Kidney (tissue), 14 donors: ENCODE measurements around the gene REEP6. TPM values are rescaled to one million over a fixed set of nuclear protein-coding genes. Genes with fewer than 3 reads are reported as not detected.
A peak's percentile ranks its signal among the peaks of the same experiment; 100 is the strongest.
"Not testable (repeated sequence)": the region's sequence is repeated elsewhere in the genome, so short reads cannot be mapped to it uniquely, and the experiment has no call there.

Experiments
- DNase-seq, 5 donors: peaks; one replicate each; pipeline ENCODE4 v3.0.0-alpha.2; 2013 to 2020
- FAIRE-seq: peaks from 2 replicates; lab custom pipeline; 2012; peaks lifted over from hg19 to GRCh38; lab: Jason Lieb, UNC
- H3K27ac ChIP-seq, 2 donors: one replicate each; pipeline ENCODE4 v1.7.0; 2013; ENCODE audit warnings: low read depth in 2 of 2, low read length in 2 of 2, inconsistent platforms in 1 of 2
- H3K27me3 ChIP-seq: one replicate; pipeline ENCODE4 v1.7.1; 2013; ENCODE audit warnings: low read length, inconsistent platforms; ENCODE audit not compliant: control insufficient read depth, insufficient read depth
- H3K36me3 ChIP-seq, 3 donors: one replicate each; pipeline versions ENCODE4 v1.7.0 to v1.7.1; 2013; ENCODE audit warnings: low read length in 3 of 3, control low read depth in 1 of 3, inconsistent platforms in 1 of 3; ENCODE audit not compliant: insufficient read depth in 3 of 3, control insufficient read depth in 2 of 3
- H3K4me1 ChIP-seq, 3 donors: one replicate each; pipeline versions ENCODE4 v1.7.0 to v1.7.1; 2013; ENCODE audit warnings: low read length in 3 of 3, inconsistent platforms in 1 of 3, low read depth in 1 of 3; ENCODE audit not compliant: control insufficient read depth in 2 of 3, insufficient read depth in 2 of 3
- H3K4me3 ChIP-seq, 3 donors: one replicate each; pipeline versions ENCODE4 v1.7.0 to v1.8.1; 2013; ENCODE audit warnings: low read length in 3 of 3, control low read depth in 1 of 3, inconsistent platforms in 1 of 3
- H3K9ac ChIP-seq, 3 donors: one replicate each; pipeline versions ENCODE4 v1.7.0 to v1.7.1; 2013; ENCODE audit warnings: low read length in 3 of 3, control low read depth in 1 of 3, inconsistent platforms in 1 of 3
- H3K9me3 ChIP-seq, 3 donors: one replicate each; pipeline versions ENCODE4 v1.7.0 to v1.7.1; 2013; ENCODE audit warnings: low read length in 3 of 3, control low read depth in 1 of 3, inconsistent platforms in 1 of 3; ENCODE audit not compliant: control insufficient read depth in 2 of 3, insufficient read depth in 1 of 3
- CTCF ChIP-seq: IDR thresholded peaks from 3 replicates; pipeline ENCODE4 v1.5.1; 2012; ENCODE audit warnings: mild to moderate bottlenecking, moderate library complexity, borderline replicate concordance; ENCODE audit not compliant: insufficient read depth; ENCODE audit errors: extremely low read depth
- intact Hi-C: fragments of 100-400 bp; cut with DNase I; formaldehyde crosslinking; loops from one replicate; pipeline ENCODE4 v1.11.1; 2022
- polyA plus RNA-seq: library from polyadenylated mRNA; stranded (reverse); fragments of 350-450 nt; fragmentation: Illumina TruSeq; extraction: RNeasy Lipid Tissue Mini Kit (QIAGEN cat#74804); gene quantifications from one replicate; pipeline ENCODE4 v1.2.3, GENCODE V29; 2014; ENCODE audit warnings: low read depth, low replicate concordance; ENCODE audit not compliant: insufficient read depth
- total RNA-seq: library from RNA; stranded (reverse); fragmentation: NEBNext Ultra II Directional; extraction: Animal tissue kit (Norgen Biotek cat#: 25700); gene quantifications from one replicate; pipeline ENCODE4 v1.2.1, GENCODE V29; 2021
- donor health status: control.
- donor health status: control.
- donor health status: control.
- donor health status: control.
- donor health status: control.
- donor health status: DM: yes; HTN: yes; CAD: no.
- donor health status: Normal renal cell carcinoma (clear cell type).

The REEP6 gene
- total and polyA plus RNA-seq, 2 donors from 2014 or later, result 9.6 to 60.0 TPM

- peak in 1 of 5 donors; percentile 74 for DNase-seq
- Histone ChIP-seq H3K9ac (no peak overlapping the region), H3K4me3 (no peak overlapping the region), H3K27ac (no peak overlapping the region), H3K36me3 (peaks cover 0 to 5% (median 0%) of the 10 kb centered on the region in 3 donors), H3K9me3 (no peaks in the 10 kb centered on the region), H3K27me3 (peaks cover 13% of the 10 kb centered on the region), H3K4me1 (peaks cover 0 to 22% (median 6%) of the 10 kb centered on the region in 3 donors)
- no peak for TF ChIP-seq CTCF
- intact Hi-C loops, result no loop called here
- FAIRE-seq, result no peak
These were observed 16.1 kb upstream of the REEP6 start for GRCh38 chr19:1474765-1475351.

GRCh38 chr19:1475751-1476437, 15.1 kb upstream of the REEP6 start:
- intact Hi-C loops, result no loop called here
- Histone ChIP-seq H3K9me3 (no peaks in the 10 kb centered on the region), H3K27me3 (peaks cover 13% of the 10 kb centered on the region), H3K4me3 (no peak overlapping the region), H3K9ac (no peak overlapping the region), H3K27ac (no peak overlapping the region), H3K36me3 (peaks cover 0 to 5% (median 0%) of the 10 kb centered on the region in 3 donors), H3K4me1 (peaks cover 0 to 13% (median 4%) of the 10 kb centered on the region in 3 donors)
- no peak for TF ChIP-seq CTCF
- peak in 1 of 5 donors; percentile 74 for DNase-seq
- no peak for FAIRE-seq

GRCh38 chr19:1477056-1477455, 13.9 kb upstream of the REEP6 start:
- H3K4me1 ChIP-seq, DNase-seq, H3K36me3 ChIP-seq, H3K4me3 ChIP-seq, intact Hi-C loops, H3K27ac ChIP-seq, H3K9me3 ChIP-seq, H3K9ac ChIP-seq, FAIRE-seq, H3K27me3 ChIP-seq: not testable (repeated sequence)

- no peak for FAIRE-seq
- H3K9ac ChIP-seq, result peak within 1 kb of the TSS; percentile 31 to 58 (median 43)
These were observed 11.9 kb upstream of the REEP6 start, which contains the start of gene C19orf25 for GRCh38 chr19:1478934-1479707. Gene C19orf25, minus strand, starts transcription at chr19:1479215. Its CDS starts 312 bp downstream, at chr19:1478903.

More at GRCh38 chr19:1478934-1479707, 11.9 kb upstream of the REEP6 start, which contains the start of gene C19orf25:
- no peak for TF ChIP-seq CTCF
- peaks cover 0 to 2% (median 2%) of the 10 kb centered on the region in 3 donors for H3K4me1 ChIP-seq
- intact Hi-C loops, result no loop called here
- H3K9me3 ChIP-seq, result no peaks in the 10 kb centered on the region
- peak within 1 kb of the TSS; percentile 60 to 63 for H3K27ac ChIP-seq
- H3K36me3 ChIP-seq, result peaks cover 0 to 5% (median 0%) of the 10 kb centered on the region in 3 donors
- H3K27me3 ChIP-seq, result no peaks in the 10 kb centered on the region
- H3K4me3 ChIP-seq, result peak within 1 kb of the TSS; percentile 70 to 81 (median 79)
- DNase-seq, result peak; percentile 94 to 98 (median 97)
